Kidney (tissue), 22 donors: ENCODE measurements around the gene CMTM3. TPM values are rescaled to one million over a fixed set of nuclear protein-coding genes. Genes with fewer than 3 reads are reported as not detected.

Source experiments
- DNase-seq, 5 donors: peaks; one replicate each; pipeline ENCODE4 v3.0.0-alpha.2; 2013 to 2020
- FAIRE-seq: peaks from 2 replicates; lab custom pipeline; 2012; peaks lifted over from hg19 to GRCh38; lab: Jason Lieb, UNC
- H3K27ac ChIP-seq, 2 donors: one replicate each; pipeline ENCODE4 v1.7.0; 2013; ENCODE audit warnings: low read depth in 2 of 2, low read length in 2 of 2, inconsistent platforms in 1 of 2
- H3K27me3 ChIP-seq: one replicate; pipeline ENCODE4 v1.7.1; 2013; ENCODE audit warnings: low read length, inconsistent platforms; ENCODE audit not compliant: control insufficient read depth, insufficient read depth
- H3K36me3 ChIP-seq, 3 donors: one replicate each; pipeline versions ENCODE4 v1.7.0 to v1.7.1; 2013; ENCODE audit warnings: low read length in 3 of 3, control low read depth in 1 of 3, inconsistent platforms in 1 of 3; ENCODE audit not compliant: insufficient read depth in 3 of 3, control insufficient read depth in 2 of 3
- H3K4me1 ChIP-seq, 3 donors: one replicate each; pipeline versions ENCODE4 v1.7.0 to v1.7.1; 2013; ENCODE audit warnings: low read length in 3 of 3, inconsistent platforms in 1 of 3, low read depth in 1 of 3; ENCODE audit not compliant: control insufficient read depth in 2 of 3, insufficient read depth in 2 of 3
- H3K4me3 ChIP-seq, 3 donors: one replicate each; pipeline versions ENCODE4 v1.7.0 to v1.8.1; 2013; ENCODE audit warnings: low read length in 3 of 3, control low read depth in 1 of 3, inconsistent platforms in 1 of 3
- H3K9ac ChIP-seq, 3 donors: one replicate each; pipeline versions ENCODE4 v1.7.0 to v1.7.1; 2013; ENCODE audit warnings: low read length in 3 of 3, control low read depth in 1 of 3, inconsistent platforms in 1 of 3
- H3K9me3 ChIP-seq, 3 donors: one replicate each; pipeline versions ENCODE4 v1.7.0 to v1.7.1; 2013; ENCODE audit warnings: low read length in 3 of 3, control low read depth in 1 of 3, inconsistent platforms in 1 of 3; ENCODE audit not compliant: control insufficient read depth in 2 of 3, insufficient read depth in 1 of 3
- CTCF ChIP-seq: IDR thresholded peaks from 3 replicates; pipeline ENCODE4 v1.5.1; 2012; ENCODE audit warnings: mild to moderate bottlenecking, moderate library complexity, borderline replicate concordance; ENCODE audit not compliant: insufficient read depth; ENCODE audit errors: extremely low read depth
- intact Hi-C: fragments of 100-400 bp; cut with DNase I; formaldehyde crosslinking; loops from one replicate; pipeline ENCODE4 v1.11.1; 2022
- long read RNA-seq, 10 donors: library from polyadenylated mRNA in 1 of 10; unstranded in 1 of 10; transcript quantifications; one replicate each; pipeline ENCODE4 v2.0.0 and lab custom pipeline, GENCODE V29; 2021 to 2026
- polyA plus RNA-seq: library from polyadenylated mRNA; stranded (reverse); fragments of 350-450 nt; fragmentation: Illumina TruSeq; extraction: RNeasy Lipid Tissue Mini Kit (QIAGEN cat#74804); gene quantifications from one replicate; pipeline ENCODE4 v1.2.3, GENCODE V29; 2014; ENCODE audit warnings: low read depth, low replicate concordance; ENCODE audit not compliant: insufficient read depth
- total RNA-seq: library from RNA; stranded (reverse); fragmentation: NEBNext Ultra II Directional; extraction: Animal tissue kit (Norgen Biotek cat#: 25700); gene quantifications from one replicate; pipeline ENCODE4 v1.2.1, GENCODE V29; 2021
- donor health status: control.
- donor health status: control.
- donor health status: control.
- donor health status: control.
- donor health status: control.
- donor health status: DM: yes; HTN: yes; CAD: no.
- donor health status: Normal renal cell carcinoma (clear cell type).

Gene CMTM3, protein sequence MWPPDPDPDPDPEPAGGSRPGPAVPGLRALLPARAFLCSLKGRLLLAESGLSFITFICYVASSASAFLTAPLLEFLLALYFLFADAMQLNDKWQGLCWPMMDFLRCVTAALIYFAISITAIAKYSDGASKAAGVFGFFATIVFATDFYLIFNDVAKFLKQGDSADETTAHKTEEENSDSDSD
- total RNA-seq (22.9 TPM), polyA plus RNA-seq (13.8 TPM)
- long read RNA-seq, donor 1, transcript CMTM3-214 (5 exons, 1,934 nt): major isoform, 22 of 25 reads
- long read RNA-seq, donor 1, partial matches to known transcripts: 0 of 25 reads
- long read RNA-seq, donor 1, other reads (novel, unspliced or antisense): 0 of 25 reads
- long read RNA-seq, donor 2, transcript CMTM3-214 (5 exons, 1,934 nt): major isoform, 26 of 31 reads
- long read RNA-seq, donor 2, partial matches to known transcripts: 5 of 31 reads
- long read RNA-seq, donor 2, other reads (novel, unspliced or antisense): 0 of 31 reads
- long read RNA-seq, donor 3, transcript CMTM3-214 (5 exons, 1,934 nt): major isoform, 17 of 17 reads
- long read RNA-seq, donor 3, partial matches to known transcripts: 0 of 17 reads
- long read RNA-seq, donor 3, other reads (novel, unspliced or antisense): 0 of 17 reads
- long read RNA-seq, donor 4, transcript CMTM3-214 (5 exons, 1,934 nt): major isoform, 27 of 30 reads
- long read RNA-seq, donor 4, partial matches to known transcripts: 0 of 30 reads
- long read RNA-seq, donor 4, other reads (novel, unspliced or antisense): 0 of 30 reads
- long read RNA-seq, donor 5: 0 reads
- long read RNA-seq, donor 6, transcript CMTM3-214 (5 exons, 1,934 nt): major isoform, 5 of 5 reads
- long read RNA-seq, donor 6, partial matches to known transcripts: 0 of 5 reads
- long read RNA-seq, donor 6, other reads (novel, unspliced or antisense): 0 of 5 reads
- long read RNA-seq, donor 7, transcript CMTM3-214 (5 exons, 1,934 nt): major isoform, 27 of 37 reads
- long read RNA-seq, donor 7, partial matches to known transcripts: 0 of 37 reads
- long read RNA-seq, donor 7, other reads (novel, unspliced or antisense): 8 of 37 reads
- long read RNA-seq, donor 8, transcript CMTM3-214 (5 exons, 1,934 nt): major isoform, 22 of 94 reads
- long read RNA-seq, donor 8, partial matches to known transcripts: 57 of 94 reads
- long read RNA-seq, donor 8, other reads (novel, unspliced or antisense): 10 of 94 reads
- long read RNA-seq, donor 9, transcript CMTM3-214 (5 exons, 1,934 nt): major isoform, 19 of 21 reads
- long read RNA-seq, donor 9, partial matches to known transcripts: 0 of 21 reads
- long read RNA-seq, donor 9, other reads (novel, unspliced or antisense): 0 of 21 reads
- long read RNA-seq, donor 10, transcript CMTM3-214 (5 exons, 1,934 nt): major isoform, 14 of 15 reads
- long read RNA-seq, donor 10, partial matches to known transcripts: 0 of 15 reads
- long read RNA-seq, donor 10, other reads (novel, unspliced or antisense): 0 of 15 reads

- peaks cover 0 to 14% (median 8%) of the 10 kb centered on the region in 3 donors for H3K4me1 ChIP-seq
- no peak for FAIRE-seq
- peak; percentile 57 for TF ChIP-seq CTCF
- H3K9me3 ChIP-seq: no peaks in the 10 kb centered on the region
- DNase-seq: peak; percentile 72 to 92 (median 86)
- no peaks in the 10 kb centered on the region for H3K36me3 ChIP-seq
- H3K4me3 ChIP-seq: peak within 1 kb of the TSS; percentile 49 to 66 (median 50)
- intact Hi-C loops: loop anchor here (10.0 kb wide), 1 partner anchor 200 kb away; no protein-coding TSS in a partner anchor
- no peaks in the 10 kb centered on the region for H3K27me3 ChIP-seq
- H3K27ac ChIP-seq: peak within 1 kb of the TSS; percentile 47 to 76
- H3K9ac ChIP-seq: peak within 1 kb of the TSS in 2 of 3 donors; percentile 40 to 68
These were observed at the start of gene CMTM3 for GRCh38 chr16:66604376-66605176. Gene CMTM3 (plus strand): TSS chr16:66604704. CDS start chr16:66604806, 102 bp downstream.

DNA sequence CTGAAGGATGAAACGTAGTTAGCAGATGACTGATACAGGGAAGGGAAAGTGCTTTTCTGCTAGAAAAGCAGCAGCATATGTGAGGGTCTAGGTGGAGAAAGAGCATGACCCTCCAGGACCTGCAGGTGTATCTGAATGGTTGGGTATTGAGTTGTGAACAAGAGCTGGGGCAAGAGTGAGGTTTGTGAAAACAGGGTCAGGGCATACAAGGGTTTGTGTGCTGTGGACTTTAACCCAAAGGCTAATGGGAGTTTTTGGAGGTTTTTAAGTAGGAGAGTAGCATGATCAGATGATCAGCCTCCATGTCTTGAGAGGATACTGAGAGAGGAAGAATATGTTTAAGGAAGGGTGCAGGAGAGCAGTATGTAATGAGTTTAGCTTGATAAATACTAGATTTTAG lies 44.4 kb upstream of the CMTM3 start:
- intact Hi-C loops: no loop called here
- H3K27ac ChIP-seq: no peak overlapping the region
- H3K9me3 ChIP-seq: no peaks in the 10 kb centered on the region
- no peaks in the 10 kb centered on the region for H3K4me1 ChIP-seq
- FAIRE-seq: no peak
- peaks cover 3 to 9% (median 3%) of the 10 kb centered on the region in 3 donors for H3K36me3 ChIP-seq
- H3K4me3 ChIP-seq: no peak overlapping the region
- DNase-seq: no peak
- no peak for TF ChIP-seq CTCF
- no peaks in the 10 kb centered on the region for H3K27me3 ChIP-seq
- no peak overlapping the region for H3K9ac ChIP-seq
